Adrenal gland (tissue), 12 donors: ENCODE results near the gene CDC6. TPM values are rescaled to one million over a fixed set of nuclear protein-coding genes. Genes with fewer than 3 reads are reported as not detected.

Experiments
- DNase-seq, 7 donors: peaks; one replicate each; pipeline ENCODE4 v3.0.0-alpha.2; 2019 to 2020
- H3K27ac ChIP-seq, 5 donors: fragments of 200-600 bp; sonication (generic) in 4 of 5; 1 replicate in 3 of 5; 2 replicates in 2 of 5; pipeline versions ENCODE4 v1.5.1 to v1.8.0; 2016 to 2020; ENCODE audit warnings: mild to moderate bottlenecking in 1 of 5
- H3K27me3 ChIP-seq: fragments of 200-600 bp; 2 replicates; pipeline ENCODE4 v1.8.0; 2021
- H3K36me3 ChIP-seq, 2 donors: fragments of 200-600 bp; replicated peaks in 1 of 2; 1 replicate in 1 of 2; 2 replicates in 1 of 2; pipeline versions ENCODE4 v1.5.1 to v1.8.0; 2018 to 2022
- H3K4me1 ChIP-seq, 2 donors: fragments of 200-600 bp; replicated peaks in 1 of 2; 1 replicate in 1 of 2; 2 replicates in 1 of 2; pipeline versions ENCODE4 v1.5.1 to v1.8.0; 2018 to 2021
- H3K4me3 ChIP-seq, 4 donors: fragments of 200-600 bp; sonication (generic) in 3 of 4; one replicate each; pipeline ENCODE4 v1.5.1; 2016 to 2018
- H3K9me3 ChIP-seq, 3 donors: fragments of 200-600 bp; sonication (generic) in 1 of 3; replicated peaks in 1 of 3; 1 replicate in 2 of 3; 2 replicates in 1 of 3; pipeline versions ENCODE4 v1.5.1 to v1.8.0; 2016 to 2021
- CTCF ChIP-seq, 6 experiments: fragments of 450-650 bp in 4 of 6; fragments of 200-600 bp in 2 of 6; sonication (generic) in 1 of 6; IDR thresholded peaks; 1 replicate in 5 of 6; 2 replicates in 1 of 6; pipeline versions ENCODE4 v1.5.1 to v1.8.0; 2016 to 2021; ENCODE audit warnings: antibody characterized with exemption in 6 of 6, mild to moderate bottlenecking in 2 of 6, moderate library complexity in 1 of 6
- POLR2A ChIP-seq, 2 donors: fragments of 450-650 bp; IDR thresholded peaks; one replicate each; pipeline ENCODE4 v1.6.1; 2017; ENCODE audit warnings: antibody characterized with exemption in 2 of 2, mild to moderate bottlenecking in 2 of 2, moderate library complexity in 1 of 2
- WGBS, 4 donors: extraction: QIAGEN DNeasy Blood & Tissue Kit in 2 of 4; methylation state at CpG; one replicate each; pipeline versions ENCODE4 v1.1.5 to v1.1.7; 2013 to 2017; 5-methylcytosine and 5-hydroxymethylcytosine counted together
- intact Hi-C, 2 donors: fragments of 100-400 bp; cut with DNase I; formaldehyde crosslinking; loops; one replicate each; pipeline versions ENCODE4 v1.14.1 to v1.15.0; 2022 to 2023
- polyA plus RNA-seq, 3 donors: library from polyadenylated mRNA; stranded (reverse); fragments of 200-250 nt in 2 of 3; fragments of 350-450 nt in 1 of 3; fragmentation: Illumina TruSeq in 1 of 3; extraction: RNeasy Lipid Tissue Mini Kit (QIAGEN cat#74804) in 1 of 3; gene quantifications; one replicate each; pipeline ENCODE4 v1.2.3, GENCODE V29; 2013 to 2014
- total RNA-seq, 9 donors: library from RNA; depleted of rRNA in 4 of 9; stranded (reverse); fragments of >200 nt in 4 of 9; fragments of 120-200 nt in 1 of 9; fragmentation: NEBNext Ultra II Directional in 1 of 9; extraction: Animal tissue kit (Norgen Biotek cat#: 25700) in 1 of 9; gene quantifications; one replicate each; pipeline versions ENCODE4 v1.1.0 to v1.2.4, GENCODE V29; 2013 to 2023
- donor health status: healthy with polysubstance abuse.
- donor health status: Bipolar disorder and iron deficiency.
- donor health status: DM: yes; HTN: yes; CAD: no.
- donor health status: DM: no; HTN: no; CAD: no.
- donor health status: DM: no; HTN: no; CAD: no.
- donor health status: DM: yes; HTN: yes; CAD: no.

The CDC6 gene
- total and polyA plus RNA-seq, 12 donors: 0.69 to 31.3 (median 2.5) TPM

GRCh38 chr17:40243761-40244160, 43.9 kb upstream of the CDC6 start:
- Histone ChIP-seq H3K4me3 (no peak overlapping the region), H3K27me3 (no peaks in the 10 kb centered on the region), H3K9me3 (no peaks in the 10 kb centered on the region), H3K27ac (no peak overlapping the region), H3K36me3 (no peaks in the 10 kb centered on the region), H3K4me1 (peaks cover 0 to 32% of the 10 kb centered on the region in 2 donors)
- intact Hi-C loops: no loop called here
- TF ChIP-seq POLR2A (IDR thresholded peaks at IDR 0.05): no peak
- TF ChIP-seq CTCF (IDR thresholded peaks at IDR 0.05): no peak
- 91 to 97% (median 94%) methylated on average over 3 of the region's 3 CpGs for WGBS, 4 donors
- DNase-seq: peak in 1 of 7 donors; percentile 38

GRCh38 chr17:40244255-40244654, 43.4 kb upstream of the CDC6 start:
- peaks cover 0 to 37% of the 10 kb centered on the region in 2 donors for H3K4me1 ChIP-seq
- no peaks in the 10 kb centered on the region for H3K36me3 ChIP-seq
- H3K27ac ChIP-seq: no peak overlapping the region
- H3K27me3 ChIP-seq: no peaks in the 10 kb centered on the region
- DNase-seq: peak in 1 of 7 donors; percentile 10
- intact Hi-C loops: no loop called here
- TF ChIP-seq POLR2A (IDR thresholded peaks at IDR 0.05): no peak
- no peak for TF ChIP-seq CTCF (IDR thresholded peaks at IDR 0.05)
- no peaks in the 10 kb centered on the region for H3K9me3 ChIP-seq
- WGBS, 4 donors: 84 to 90% (median 86%) methylated on average over 4 of the region's 4 CpGs
- no peak overlapping the region for H3K4me3 ChIP-seq

GRCh38 chr17:40247926-40248495, 39.7 kb upstream of the CDC6 start:
- no peak overlapping the region for H3K27ac ChIP-seq
- H3K4me3 ChIP-seq: no peak overlapping the region
- TF ChIP-seq POLR2A (IDR thresholded peaks at IDR 0.05) (no peak), CTCF (IDR thresholded peaks at IDR 0.05) (no peak)
- no peaks in the 10 kb centered on the region for H3K9me3 ChIP-seq
- H3K4me1 ChIP-seq: peaks cover 14 to 43% of the 10 kb centered on the region in 2 donors
- intact Hi-C loops: no loop called here
- peak in 6 of 7 donors; percentile 27 to 53 (median 41) for DNase-seq
- no peaks in the 10 kb centered on the region for H3K36me3 ChIP-seq
- no peaks in the 10 kb centered on the region for H3K27me3 ChIP-seq
- WGBS, 4 donors: 76 to 83% (median 80%) methylated on average over 7 of the region's 7 CpGs

- DNase-seq: no peak
- no peaks in the 10 kb centered on the region for H3K36me3 ChIP-seq
- TF ChIP-seq POLR2A (IDR thresholded peaks at IDR 0.05): no peak
- no peak for TF ChIP-seq CTCF (IDR thresholded peaks at IDR 0.05)
- intact Hi-C loops: no loop called here
- H3K27me3 ChIP-seq: no peaks in the 10 kb centered on the region
- H3K9me3 ChIP-seq: no peaks in the 10 kb centered on the region
- H3K4me3 ChIP-seq: no peak overlapping the region
- no peak overlapping the region for H3K27ac ChIP-seq
- WGBS, 4 donors: 75 to 97% (median 93%) methylated on average over 1 of the region's 1 CpG
- H3K4me1 ChIP-seq: peaks cover 14 to 39% of the 10 kb centered on the region in 2 donors
Measured at GRCh38 chr17:40248507-40248906, 39.2 kb upstream of the CDC6 start.
